Measurements from ENCODE around the gene ARL2BP. TPM values are rescaled to one million over a fixed set of nuclear protein-coding genes. Genes with fewer than 3 reads are reported as not detected.

The ARL2BP gene
- total and polyA plus RNA-seq, 9 of the 15 experiments (the other 6 are each of a cell fraction or from before 2014, with no cell fraction given) = 16.7 to 41.8 (median 27.2) TPM

- ChIA-PET POLR2A (interaction anchor here (1.7 kb wide), 1 partner anchor 15 kb away, joined by 5 read pairs; no protein-coding TSS in a partner anchor), CTCF (ENCODE audit: low intra/inter-chr PET ratio) (no interaction called here)
- Histone ChIP-seq H3K79me2 (ENCODE audit: control insufficient read depth, insufficient read depth, low read length) (no peaks in the 10 kb centered on the region), H3K36me3 (ENCODE audit: control insufficient read depth, insufficient read depth, low read length) (peaks cover 86% of the 10 kb centered on the region), H3K9ac (ENCODE audit: insufficient read depth in 1 of 2, low read depth in 2 of 2, low read length in 2 of 2) (no peak overlapping the region), H3K4me2 (ENCODE audit: insufficient read depth, low read length) (no peak overlapping the region), H3K27me3 (ENCODE audit: control insufficient read depth in 2 of 2, insufficient read depth in 2 of 2, low read length in 2 of 2) (no peaks in the 10 kb centered on the region), H3K9me1 (ENCODE audit: control insufficient read depth, insufficient read depth, low read length) (no peaks in the 10 kb centered on the region), H4K20me1 (replicated peaks; ENCODE audit: control insufficient read depth, insufficient read depth, low read length) (no peaks in the 10 kb centered on the region), H2AFZ (ENCODE audit: low read depth, low read length) (no peak overlapping the region), H3K27ac (ENCODE audit: extremely low read depth, low read depth, low read length) (no peak overlapping the region), H3K4me1 (replicated peaks in 1 of 2; ENCODE audit: control insufficient read depth in 2 of 2, insufficient read depth in 2 of 2, low read length in 2 of 2) (no peaks in the 10 kb centered on the region), H3K9me3 (replicated peaks; ENCODE audit: control insufficient read depth, insufficient read depth, low read depth, low read length) (no peaks in the 10 kb centered on the region), H3K4me3 (no peak overlapping the region)
- FAIRE-seq = no peak
- DNase-seq (ENCODE audit: extremely low read depth in 1 of 4, low spot score in 3 of 4) = no peak
- ATAC-seq = no peak
- in situ Hi-C loops (cut with MboI) (no loop called here), intact Hi-C loops (cut with micrococcal nuclease) (no loop called here)
- WGBS (ENCODE audit: insufficient coverage, low coverage, missing lambda C conversion rate) = 98% methylated on average over 4 of the region's 4 CpGs
- no TSS peak for BruUV-seq (replicated peaks)
- no peak for TF ChIP-seq ZBED1 (IDR thresholded peaks at IDR 0.05)
- TF ChIP-seq ATF6 (CRISPR knock-in tag; IDR thresholded peaks at IDR 0.05) = no peak
- no peak for TF ChIP-seq ELK1 (CRISPR knock-in tag; IDR thresholded peaks at IDR 0.05)
- no peak for TF ChIP-seq CCNT2 (IDR thresholded peaks at IDR 0.05; ENCODE audit: borderline replicate concordance, extremely low read depth, insufficient read length, low read depth, low read length)
- no peak for TF ChIP-seq STAT5A (IDR thresholded peaks at IDR 0.05; ENCODE audit: borderline replicate concordance, low read length)
- TF ChIP-seq THRA (IDR thresholded peaks at IDR 0.05) = no peak
- no peak for TF ChIP-seq ZNF318 (IDR thresholded peaks at IDR 0.05; ENCODE audit: borderline replicate concordance in 1 of 2, low read depth in 1 of 2)
Observed at GRCh38 chr16:57226701-57227621, 18.1 kb upstream of the ARL2BP start.

Data from K562 (cell line).